HK-2 (cell line): ENCODE results near the gene CCDC57.

Experiments
- DNase-seq: peaks from one replicate; pipeline ENCODE4 v3.0.0-alpha.2; 2018; ENCODE audit not compliant: unreplicated experiment

Gene CCDC57

GRCh38 chr17:82126556-82127314, 85.9 kb downstream of the CCDC57 start:
- no peak for DNase-seq

GRCh38 chr17:82124101-82124500, 88.5 kb downstream of the CCDC57 start:
- no peak for DNase-seq

- DNase-seq: no peak
These were observed 90.7 kb downstream of the CCDC57 start for GRCh38 chr17:82121660-82122629.

DNA sequence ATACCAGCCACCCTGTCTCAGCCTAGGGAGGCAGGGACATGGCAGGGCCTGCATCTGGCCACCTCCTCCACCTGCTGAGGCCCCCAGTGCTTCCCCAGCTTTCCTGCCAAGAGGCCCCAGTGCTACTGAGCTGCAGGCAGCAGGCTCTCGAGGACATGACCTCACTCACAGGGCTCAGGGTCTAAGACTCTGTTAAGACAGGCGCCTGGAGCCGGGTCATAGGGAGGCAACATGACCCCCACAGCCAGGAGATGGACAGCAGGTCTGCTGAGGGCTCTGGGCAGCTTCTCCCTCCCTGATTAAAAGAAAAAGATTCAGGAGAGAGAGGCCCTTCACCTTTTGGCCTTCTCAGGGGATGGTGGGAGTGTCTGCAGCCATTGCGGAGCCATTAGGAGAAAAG, 91.4 kb downstream of the CCDC57 start:
- no peak for DNase-seq

DNA sequence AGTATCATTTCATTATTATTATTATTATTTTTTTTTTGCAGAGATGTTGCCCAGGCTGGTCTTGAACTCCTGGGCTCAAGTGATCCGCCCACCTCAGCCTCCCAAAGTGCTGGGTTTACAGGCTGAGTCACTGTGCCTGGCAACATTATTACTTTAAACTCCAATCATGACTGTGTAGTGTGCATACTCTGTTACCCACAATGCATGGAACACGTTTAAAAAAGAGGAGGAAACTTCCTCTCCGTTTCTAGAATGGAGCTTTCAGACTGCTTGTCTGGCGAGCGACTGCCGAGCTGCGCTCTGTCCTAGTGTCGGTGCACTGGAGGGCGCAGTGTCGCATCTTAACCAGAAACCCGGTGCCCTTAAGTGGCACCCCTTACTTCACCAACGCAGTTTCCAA, 92.5 kb downstream of the CCDC57 start:
- DNase-seq: no peak

DNA sequence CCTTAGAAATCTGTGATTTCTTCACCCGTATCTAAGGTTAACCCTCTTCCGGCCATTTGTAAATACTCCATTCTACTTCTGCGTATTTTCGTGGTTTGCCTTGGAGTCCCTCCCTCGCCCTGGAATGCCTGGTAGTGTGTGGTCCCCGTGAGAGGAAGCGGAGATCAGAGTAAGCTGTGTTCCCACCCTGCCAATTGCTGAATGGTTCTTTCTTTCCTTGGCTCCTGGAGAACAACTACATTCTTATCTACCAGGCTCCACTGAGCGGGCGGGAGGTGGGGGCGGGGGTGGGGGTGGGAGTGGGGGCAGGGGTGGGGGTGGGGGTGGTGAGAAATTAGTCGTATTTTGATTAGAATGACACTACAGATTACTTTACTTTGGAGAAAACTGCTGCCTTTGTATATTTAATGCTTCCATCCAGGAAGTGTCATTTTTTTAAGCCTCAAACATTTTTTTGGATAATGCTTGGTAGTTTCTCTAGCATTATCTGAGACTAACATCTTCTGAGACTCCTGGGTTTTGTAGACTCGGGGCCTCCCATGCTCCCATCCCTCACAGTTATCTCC, 93.7 kb downstream of the CCDC57 start:
- no peak for DNase-seq

GRCh38 chr17:82118168-82118814, 94.4 kb downstream of the CCDC57 start:
- DNase-seq: no peak

- DNase-seq: no peak
These were observed 95.2 kb downstream of the CCDC57 start for GRCh38 chr17:82117139-82118090.

DNA sequence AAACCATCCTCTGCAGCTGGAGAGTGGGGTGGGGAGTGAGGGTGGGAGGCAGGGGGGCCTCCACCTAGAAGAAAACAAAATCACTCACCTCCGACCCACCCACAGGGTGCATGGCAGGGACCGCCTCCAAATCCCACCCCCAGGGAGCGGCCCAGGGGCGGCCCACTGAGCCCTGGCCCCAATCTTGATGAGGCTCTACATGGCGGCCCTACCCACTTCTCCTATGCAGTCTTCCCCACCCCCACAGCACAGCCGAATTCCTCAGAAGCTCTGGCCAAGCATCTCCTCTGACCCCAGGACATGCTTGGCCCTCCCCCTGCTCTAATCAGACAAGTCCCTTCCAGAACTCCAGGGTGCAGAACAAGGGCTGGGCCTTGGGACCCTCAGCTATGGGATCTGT, 96.4 kb downstream of the CCDC57 start:
- no peak for DNase-seq

DNA sequence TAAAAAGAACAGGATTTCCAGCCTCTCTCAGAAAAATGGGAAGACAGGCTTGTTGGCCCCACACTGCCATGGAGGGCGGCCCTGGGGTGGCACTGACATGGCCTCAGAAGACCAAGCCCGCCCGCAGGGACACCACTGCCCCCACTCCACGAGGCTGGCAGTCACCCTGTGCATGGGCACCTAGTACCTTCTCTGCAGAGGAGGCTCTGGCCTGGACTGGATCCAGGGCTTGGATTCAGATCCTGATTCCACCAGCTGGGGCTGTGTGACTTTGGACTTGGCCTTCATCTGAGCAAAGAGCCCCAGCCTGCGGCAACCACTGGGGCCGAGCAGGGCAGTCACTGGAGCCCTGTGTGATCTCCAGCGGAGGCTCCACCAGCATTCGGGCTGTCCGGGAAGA, 97.8 kb downstream of the CCDC57 start:
- no peak for DNase-seq

DNA sequence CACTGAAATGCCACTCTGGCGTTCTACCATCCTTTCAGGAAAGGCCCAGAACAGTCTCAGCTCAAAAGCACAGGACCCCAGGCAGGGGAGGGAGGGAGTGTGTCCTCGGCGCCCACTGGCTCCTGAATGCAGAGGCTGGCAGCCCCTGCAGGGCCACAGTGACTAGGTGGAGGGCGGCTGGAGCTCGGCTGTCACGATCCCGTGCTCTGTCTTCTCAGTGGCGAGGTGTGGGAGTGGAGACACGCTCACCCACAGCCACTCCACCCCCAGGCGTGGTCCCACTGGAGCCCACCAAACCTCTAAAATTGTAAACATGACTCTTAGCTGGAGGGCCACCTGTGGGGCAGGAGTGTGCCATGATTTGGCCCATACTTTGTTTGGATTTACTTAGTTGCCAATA, 98.2 kb downstream of the CCDC57 start:
- DNase-seq: no peak

DNA sequence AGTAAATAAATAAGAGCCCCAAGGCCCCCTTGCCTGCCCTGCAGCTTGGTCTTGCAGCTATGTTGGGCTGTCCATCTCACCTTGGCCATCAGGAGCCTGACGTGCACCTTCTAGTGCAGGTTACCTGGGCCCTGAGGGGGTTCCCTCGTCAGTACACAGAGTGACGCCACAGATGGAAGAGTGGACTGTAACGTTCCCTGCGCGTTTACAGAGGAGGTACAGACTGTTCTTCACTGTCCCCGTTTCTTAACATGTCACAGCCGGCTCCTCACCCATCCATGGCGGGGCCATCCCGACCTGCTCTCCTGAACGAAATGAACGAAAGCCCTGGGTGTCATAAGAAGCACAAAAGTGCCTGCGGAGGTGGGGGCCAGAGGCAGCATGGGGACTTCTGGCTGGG, 98.7 kb downstream of the CCDC57 start:
- DNase-seq: no peak

- no peak for DNase-seq
These were observed 99.2 kb downstream of the CCDC57 start for GRCh38 chr17:82113422-82113821.

- no peak for DNase-seq
These were observed 99.7 kb downstream of the CCDC57 start for GRCh38 chr17:82112914-82113311.

DNA sequence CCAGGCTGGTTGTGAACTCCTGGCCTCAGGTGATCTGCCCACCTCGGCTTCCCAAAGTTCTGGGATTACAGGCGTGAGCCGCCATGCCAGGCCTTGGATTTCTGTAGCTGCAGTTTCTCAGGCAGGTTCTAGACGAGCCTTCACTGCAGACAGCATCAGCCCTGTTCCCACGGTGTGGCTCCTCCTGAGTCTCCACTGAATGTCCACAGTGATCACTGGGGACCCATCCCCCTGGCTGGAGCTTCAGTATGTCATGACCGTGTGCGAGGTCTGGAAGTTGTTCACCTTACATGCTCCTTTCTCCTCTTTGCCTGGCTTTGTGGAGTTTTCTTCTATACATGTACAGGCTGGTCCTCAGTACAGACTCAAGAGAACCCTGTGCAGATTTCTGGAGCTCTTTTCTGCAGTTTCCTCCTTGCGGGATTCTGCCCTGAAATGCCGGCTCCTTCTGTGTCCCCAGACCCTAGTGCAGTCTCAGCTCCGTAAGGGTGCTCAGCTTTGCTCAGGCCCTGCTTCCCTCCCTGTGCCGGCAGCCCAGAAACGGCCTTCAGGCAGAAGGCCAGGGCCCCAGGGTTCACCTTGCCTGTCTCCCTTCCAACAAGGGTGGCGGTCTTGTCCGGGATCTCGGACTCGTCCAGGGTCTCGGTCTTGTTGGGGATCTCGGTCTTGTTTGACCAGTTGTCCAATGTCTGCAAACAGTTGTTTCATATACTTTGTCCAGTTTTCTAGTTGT, 100.3 kb downstream of the CCDC57 start:
- no peak for DNase-seq

GRCh38 chr17:82110298-82110697, 102.3 kb downstream of the CCDC57 start:
- no peak for DNase-seq

DNA sequence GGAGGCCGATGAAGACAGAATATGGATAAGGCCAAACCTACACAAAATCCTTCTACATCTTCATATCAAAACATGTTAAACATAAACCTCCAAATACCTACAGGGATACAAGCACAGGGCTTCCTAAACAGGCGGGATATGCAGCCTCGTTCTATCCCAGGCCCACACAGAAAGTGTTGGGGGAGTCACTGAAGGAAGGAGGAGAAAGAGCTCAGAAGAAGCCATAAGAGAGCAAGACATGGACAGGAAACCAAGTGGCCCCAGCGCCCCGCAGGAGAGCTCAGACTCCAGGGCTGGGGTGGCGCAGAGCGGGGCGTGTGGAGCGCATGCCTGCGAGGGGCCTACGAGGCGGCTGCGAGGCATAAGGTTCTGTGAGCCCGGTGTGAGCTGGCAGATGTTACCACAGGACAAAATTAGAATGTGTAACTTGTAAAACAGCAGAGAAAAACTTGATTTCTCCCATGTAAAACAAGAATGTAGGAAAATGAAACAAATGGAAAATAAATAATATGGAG, 103.6 kb downstream of the CCDC57 start:
- DNase-seq: no peak

- no peak for DNase-seq
These were observed 104.1 kb downstream of the CCDC57 start for GRCh38 chr17:82108496-82108945.

DNA sequence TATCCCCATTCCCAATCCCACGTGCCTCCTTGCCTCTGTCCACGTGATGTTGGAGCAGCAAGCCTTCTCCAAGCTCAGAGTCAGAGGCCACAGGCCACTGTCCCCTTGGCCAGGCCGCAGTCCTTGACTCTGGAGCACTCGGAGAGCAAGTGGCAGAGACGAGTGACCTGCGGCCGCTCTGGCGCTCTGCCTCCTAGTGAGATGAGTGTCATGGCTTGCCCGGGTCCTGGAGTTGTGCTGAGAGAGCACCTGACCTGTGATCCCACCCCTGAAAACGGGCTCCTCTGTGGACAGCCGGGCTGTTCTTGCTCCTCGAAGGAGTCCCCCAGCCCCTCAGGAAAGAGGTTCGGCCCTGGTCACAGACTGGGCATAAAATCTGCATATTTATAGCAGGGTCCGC, 104.6 kb downstream of the CCDC57 start:
- no peak for DNase-seq

DNA sequence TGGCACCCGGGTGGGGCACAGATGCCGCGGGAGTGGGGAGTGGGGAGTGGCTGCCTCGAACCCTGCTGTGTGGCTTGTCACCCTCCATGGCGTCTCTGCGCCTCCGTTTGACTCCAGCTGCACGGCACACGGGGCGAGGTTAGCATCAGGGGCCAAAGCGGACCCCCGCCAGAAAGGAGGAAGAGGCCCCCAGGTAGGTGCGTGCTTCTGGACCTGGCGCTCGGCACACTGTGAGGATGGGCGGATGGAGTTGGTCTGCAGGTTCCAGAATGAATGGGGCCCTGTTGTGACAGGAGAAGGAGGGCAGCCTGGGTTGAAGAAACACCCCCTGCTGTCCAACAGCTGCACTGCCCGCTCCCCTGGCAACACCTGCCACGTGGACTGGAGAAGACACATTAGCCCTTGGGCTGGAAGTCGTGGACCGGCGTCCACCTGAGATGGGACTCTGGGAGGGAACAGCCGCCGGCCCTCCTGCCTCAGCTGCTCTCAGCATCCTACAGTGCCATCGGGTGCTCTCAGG, 105.2 kb downstream of the CCDC57 start:
- DNase-seq: no peak
